IPS-NIHi11 (cell line): ENCODE data around the gene HAUS6.
A peak's percentile ranks its signal among the peaks of the same experiment; 100 is the strongest.
"Not testable (repeated sequence)": the region's sequence is repeated elsewhere in the genome, so short reads cannot be mapped to it uniquely, and the experiment has no call there.

Experiments
- DNase-seq: peaks from one replicate; pipeline ENCODE4 v3.0.0; 2012; ENCODE audit warnings: mixed read lengths, low spot score

The HAUS6 gene, protein sequence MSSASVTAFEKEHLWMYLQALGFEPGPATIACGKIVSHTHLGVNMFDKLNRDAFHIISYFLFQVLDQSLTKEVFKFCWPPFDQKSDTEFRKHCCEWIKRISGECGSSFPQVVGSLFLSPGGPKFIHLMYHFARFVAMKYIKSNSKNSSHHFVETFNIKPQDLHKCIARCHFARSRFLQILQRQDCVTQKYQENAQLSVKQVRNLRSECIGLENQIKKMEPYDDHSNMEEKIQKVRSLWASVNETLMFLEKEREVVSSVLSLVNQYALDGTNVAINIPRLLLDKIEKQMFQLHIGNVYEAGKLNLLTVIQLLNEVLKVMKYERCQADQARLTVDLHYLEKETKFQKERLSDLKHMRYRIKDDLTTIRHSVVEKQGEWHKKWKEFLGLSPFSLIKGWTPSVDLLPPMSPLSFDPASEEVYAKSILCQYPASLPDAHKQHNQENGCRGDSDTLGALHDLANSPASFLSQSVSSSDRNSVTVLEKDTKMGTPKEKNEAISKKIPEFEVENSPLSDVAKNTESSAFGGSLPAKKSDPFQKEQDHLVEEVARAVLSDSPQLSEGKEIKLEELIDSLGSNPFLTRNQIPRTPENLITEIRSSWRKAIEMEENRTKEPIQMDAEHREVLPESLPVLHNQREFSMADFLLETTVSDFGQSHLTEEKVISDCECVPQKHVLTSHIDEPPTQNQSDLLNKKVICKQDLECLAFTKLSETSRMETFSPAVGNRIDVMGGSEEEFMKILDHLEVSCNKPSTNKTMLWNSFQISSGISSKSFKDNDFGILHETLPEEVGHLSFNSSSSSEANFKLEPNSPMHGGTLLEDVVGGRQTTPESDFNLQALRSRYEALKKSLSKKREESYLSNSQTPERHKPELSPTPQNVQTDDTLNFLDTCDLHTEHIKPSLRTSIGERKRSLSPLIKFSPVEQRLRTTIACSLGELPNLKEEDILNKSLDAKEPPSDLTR

DNA sequence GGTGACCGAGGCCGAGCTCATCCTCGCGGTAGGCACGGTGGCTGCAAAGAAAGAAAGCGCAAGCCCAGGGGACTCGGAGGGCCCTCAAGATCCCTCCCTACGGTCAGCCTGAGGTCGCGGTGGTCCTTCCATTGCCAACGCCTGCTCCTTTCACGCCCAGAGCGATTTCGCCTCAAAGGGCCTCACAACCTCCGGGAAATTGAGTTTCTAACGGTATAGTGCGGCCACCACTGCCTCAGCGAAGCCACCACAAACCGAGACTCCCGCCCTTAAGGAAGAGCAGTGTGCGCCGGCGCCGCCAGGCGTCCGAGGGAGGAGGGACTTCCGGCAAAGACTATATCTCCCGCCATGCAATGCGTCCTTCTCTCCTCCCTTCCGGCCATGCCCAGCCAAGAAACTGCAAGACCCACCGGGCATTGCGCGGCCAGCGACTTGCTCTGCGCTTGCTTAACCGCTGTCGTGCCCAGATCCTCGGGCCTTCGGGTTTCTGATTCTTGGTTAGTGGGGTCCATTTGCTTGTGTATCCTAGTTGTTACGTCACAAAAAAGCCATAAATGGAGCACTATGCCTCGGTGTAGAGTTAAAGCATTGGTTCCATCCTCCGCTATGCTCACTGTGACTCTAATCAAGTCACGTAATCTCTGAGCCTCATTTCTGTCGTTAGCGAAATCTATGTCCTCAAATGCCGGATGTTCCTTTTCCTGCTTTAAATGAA lies at the start of gene HAUS6:
Gene HAUS6 (minus strand): TSS at position 274 of the 715 bp plus-strand sequence. CDS start 253 bp downstream, at position 21.
- peak; percentile 95 for DNase-seq

DNA sequence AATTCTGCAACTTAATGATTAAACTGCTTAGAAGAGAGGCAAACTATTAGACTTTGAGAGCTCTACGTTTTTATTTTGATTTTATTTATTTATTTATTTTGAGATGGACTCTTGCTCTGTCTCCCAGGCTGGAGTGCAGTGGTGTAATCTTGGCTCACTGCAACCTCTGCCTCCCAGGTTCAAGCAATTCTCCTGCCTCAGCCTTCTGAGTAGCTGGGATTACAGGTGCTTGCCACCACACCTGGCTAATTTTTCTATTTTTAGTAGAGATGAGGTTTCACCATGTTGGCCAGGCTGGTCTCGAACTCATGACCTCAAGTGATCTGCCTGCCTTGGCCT lies 49.4 kb upstream of the HAUS6 start:
- not testable (repeated sequence) for DNase-seq

DNA sequence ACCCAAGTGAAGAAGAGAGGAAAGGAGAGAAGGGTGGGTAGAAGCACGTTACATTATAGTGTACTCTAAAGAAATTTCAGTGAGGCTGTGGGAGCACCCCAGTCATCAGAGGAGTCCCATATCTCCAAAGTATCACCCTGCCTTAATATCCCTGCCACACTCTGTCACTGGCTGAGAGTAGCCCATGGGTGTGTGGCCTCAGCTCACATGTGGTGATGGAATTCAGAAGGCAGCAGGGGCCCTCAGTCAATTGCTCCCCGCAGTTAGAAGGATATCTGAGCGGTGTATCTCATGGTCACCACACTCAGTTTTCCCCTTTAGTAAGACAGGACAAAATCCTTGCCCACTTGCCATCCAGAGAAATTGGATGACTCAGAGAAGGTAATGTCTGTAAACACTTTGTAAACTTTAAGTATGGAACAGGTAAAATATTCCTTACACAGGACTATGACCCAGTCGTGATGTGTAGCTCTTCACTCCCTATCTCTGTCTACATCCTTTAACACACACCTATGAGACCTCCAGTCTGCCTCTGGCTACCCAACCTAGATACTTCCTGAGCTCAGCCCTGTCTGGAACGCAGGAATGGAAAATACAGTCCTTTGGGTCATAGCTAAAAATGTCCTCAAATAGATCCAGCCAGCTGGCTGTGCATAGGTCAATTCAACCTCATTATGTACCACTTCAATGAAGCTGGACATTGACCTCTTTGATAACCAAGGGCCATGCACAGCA lies 48.9 kb upstream of the HAUS6 start:
- no peak for DNase-seq

DNA sequence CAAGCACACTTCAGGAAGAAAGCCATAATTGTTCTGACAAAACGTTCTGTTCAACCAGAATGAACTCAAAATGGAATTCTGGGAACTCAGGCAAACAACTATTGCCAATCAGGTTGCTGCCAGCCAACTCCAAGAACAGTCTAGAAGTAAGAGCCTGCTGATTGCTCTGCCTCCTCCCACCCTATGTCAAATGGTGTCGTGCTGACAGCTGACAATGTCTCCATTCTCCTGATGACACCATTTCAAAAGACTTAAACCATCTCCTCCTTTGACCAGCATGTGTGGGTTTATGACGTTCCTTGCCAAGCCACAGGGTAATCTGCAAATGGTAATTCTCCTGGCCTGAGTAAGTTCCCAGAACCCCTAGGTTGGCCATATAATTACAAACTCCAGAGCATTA lies 46.5 kb upstream of the HAUS6 start:
- DNase-seq, result no peak

DNA sequence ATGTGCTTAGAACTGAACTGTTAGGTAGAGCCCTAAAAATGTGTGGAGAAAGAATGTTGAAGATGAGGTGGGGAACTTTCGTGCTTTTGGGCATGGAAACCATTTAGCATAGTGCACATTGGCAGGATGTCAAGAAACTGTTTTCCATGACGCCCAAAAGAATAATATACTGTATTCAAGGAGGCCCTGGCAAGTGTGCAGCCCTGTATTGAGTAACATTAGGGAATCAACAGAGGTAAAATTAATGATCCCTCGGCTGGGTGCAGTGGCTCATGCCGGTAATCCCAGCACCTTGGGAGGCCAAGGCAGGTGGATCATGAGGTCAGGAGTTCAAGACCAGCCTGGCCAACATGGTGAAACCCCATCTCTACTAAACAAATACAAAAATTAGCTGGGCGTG lies 45.5 kb upstream of the HAUS6 start:
- DNase-seq, result no peak

DNA sequence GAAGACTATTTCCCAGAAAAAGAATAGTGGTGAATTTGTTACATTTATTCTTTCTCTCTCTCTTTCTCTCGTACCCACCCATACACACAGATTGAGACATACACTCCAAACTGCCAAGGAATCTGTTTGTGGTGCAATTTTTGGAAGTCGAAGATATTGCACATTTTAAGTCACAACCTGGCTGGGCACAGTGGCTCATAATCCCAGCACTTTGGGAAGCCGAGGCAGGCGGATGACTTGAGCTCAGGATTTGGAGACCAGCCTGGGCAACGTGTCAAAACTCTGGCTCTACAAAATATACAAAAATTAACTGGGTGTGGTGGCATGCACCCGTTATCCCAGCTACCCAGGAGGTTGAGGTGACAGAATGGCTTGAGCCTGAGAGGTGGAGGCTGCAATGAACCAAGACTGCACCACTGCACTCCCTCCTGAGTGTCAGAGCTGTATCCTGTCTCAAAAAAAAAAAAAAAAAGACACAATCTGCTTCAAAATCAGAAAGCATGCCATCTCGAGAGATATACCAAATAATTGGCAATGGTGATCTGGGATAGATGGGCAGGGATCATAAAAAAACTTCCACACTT lies 43.8 kb upstream of the HAUS6 start:
- no peak for DNase-seq

DNA sequence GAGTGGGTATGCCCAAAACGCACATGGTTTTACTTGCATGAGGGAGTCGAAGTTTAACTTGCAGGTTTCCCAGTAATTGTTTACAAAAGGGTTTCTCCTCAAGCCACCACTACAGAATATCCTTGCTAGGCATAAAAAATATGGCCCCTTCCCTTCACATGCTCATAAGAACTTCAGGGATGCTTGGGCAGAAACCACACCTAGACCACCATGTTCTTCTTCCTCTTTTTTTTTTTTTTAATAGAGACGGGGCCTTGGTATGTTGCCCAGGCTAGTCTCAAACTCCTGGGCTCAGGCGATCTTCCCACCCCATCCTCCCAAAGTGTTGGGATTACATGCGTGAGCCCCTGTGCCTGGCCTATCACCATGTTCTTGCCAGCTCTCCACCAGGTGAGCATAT lies 43.2 kb upstream of the HAUS6 start:
- no peak for DNase-seq

DNA sequence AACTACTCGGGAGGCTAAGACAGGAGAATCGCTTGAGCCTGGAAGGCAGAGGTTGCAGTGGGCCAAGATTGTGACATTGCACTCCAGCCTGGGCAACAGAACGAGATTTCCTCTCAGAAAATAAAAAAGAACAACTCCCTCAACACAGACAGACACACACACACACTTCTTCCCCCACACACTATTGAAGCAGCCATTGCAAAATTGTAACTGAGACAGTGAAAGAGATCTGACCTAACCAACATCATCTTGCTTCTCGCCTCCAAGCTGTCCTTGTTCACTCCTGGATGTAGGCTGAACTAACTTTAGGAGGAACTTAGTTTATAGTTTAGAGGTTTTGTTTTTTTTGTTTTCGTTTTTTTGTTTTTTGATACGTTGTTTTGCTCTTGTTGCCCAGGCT lies 37.6 kb upstream of the HAUS6 start:
- DNase-seq, result no peak

DNA sequence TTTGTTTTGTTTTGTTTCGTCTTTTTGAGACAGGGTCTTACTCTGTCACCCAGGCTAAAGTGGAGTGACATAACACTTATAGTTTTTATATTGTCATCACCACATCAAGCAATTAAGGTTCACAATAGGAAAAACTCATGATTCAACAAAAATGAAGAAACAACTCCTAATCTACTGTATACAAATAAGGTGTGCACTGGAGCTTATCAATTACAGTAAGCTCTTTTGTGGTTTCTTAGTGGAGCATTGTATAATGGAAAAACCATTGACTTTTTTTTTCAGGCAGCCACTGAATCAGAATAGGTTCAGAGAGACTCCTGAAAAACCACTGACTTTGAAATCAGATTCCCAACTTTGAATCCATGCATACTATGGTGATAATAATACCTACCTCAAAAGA lies 35.4 kb upstream of the HAUS6 start:
- no peak for DNase-seq

DNA sequence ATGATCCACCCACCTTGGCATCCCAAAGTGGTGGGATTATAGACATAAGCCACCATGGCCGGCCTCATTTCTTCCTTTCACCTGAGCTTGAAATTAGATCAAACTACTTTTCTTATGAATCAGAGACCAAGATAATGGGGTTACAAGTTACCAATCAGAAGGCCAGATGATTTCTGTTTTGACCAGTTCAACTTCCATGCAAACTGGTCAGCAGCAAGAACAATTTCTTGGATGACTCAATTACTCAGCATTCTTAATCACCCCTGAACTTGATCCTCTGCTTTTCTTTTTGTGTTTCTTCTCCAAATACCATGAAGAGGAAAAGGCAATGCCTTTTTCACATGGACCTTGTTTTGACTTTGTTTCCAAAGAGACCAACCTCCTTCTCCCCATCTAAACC lies 34.6 kb upstream of the HAUS6 start:
- DNase-seq, result no peak

DNA sequence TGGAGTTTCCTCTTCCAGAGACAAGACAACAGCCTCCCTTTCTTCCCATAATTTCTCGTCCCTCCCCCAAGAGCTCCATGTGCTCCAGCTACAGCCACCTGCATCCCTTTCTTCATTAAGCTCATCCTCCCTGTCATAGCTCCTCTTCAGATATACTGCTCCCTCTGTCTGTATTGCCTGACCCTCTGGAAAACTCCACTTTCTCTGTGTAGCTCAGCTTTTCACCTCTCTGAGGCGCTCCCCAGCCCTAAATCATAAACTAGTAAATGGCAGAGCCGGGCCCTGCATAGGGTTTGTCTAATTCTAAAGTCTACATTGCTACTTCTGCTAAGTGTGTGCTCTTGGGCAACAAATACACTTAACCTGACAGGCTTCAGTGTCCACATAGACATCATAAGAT lies 33.4 kb upstream of the HAUS6 start:
- DNase-seq, result no peak

DNA sequence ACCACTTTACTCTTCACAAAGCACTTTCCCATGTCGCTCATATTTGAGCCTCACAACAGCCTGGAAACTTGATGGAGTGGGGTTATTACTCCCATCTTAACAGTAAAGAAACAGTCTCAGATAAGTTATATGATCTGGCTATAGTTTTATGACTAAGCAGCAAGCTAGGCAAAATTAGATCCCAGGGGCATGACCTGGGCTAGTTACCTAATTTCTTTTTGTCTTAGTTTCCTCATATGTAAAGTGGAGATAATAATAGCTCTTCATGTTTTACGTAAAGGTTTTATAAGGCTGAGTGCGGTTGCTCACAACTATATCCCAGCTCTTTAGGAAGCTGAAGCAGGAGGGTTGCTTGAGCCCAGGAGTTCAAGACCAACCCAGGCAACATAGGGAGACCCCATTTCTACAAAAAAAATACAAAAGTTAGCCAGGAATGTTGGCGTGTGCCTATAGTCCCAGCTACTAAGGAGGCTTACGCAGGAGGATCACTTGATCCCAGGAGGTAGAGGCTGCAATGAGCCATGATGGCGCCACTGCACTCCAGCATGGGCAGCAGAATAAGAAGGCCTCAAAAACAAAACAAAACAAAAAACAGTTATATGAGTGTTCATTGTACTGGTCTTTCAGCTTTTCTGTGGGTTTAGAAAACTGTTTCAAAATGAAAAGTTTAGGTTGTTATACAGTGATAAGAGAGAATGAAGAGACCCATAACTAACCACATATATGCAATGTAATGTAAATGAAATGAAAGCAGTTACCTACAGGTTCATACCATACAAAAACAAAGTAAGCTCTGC lies 31.0 kb upstream of the HAUS6 start:
- no peak for DNase-seq

DNA sequence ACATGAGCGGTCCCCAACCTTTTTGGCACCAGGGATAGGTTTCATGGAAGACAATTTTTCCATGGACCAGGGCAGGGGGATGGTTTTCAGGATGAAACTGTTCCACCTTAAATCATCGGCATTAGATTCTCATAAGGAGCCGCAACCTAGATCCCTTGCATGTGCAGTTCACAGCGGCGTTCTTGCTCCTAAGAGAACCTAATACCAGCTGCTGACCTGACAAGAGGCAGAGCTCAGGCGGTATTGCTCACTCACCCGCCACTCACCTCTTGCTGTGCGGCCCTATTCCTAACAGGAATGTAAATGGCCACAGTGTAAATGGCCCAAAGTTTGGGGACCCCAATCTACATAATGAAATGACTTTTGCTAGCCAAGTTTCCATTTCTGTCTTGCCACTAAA lies 27.7 kb upstream of the HAUS6 start:
- DNase-seq, result no peak

DNA sequence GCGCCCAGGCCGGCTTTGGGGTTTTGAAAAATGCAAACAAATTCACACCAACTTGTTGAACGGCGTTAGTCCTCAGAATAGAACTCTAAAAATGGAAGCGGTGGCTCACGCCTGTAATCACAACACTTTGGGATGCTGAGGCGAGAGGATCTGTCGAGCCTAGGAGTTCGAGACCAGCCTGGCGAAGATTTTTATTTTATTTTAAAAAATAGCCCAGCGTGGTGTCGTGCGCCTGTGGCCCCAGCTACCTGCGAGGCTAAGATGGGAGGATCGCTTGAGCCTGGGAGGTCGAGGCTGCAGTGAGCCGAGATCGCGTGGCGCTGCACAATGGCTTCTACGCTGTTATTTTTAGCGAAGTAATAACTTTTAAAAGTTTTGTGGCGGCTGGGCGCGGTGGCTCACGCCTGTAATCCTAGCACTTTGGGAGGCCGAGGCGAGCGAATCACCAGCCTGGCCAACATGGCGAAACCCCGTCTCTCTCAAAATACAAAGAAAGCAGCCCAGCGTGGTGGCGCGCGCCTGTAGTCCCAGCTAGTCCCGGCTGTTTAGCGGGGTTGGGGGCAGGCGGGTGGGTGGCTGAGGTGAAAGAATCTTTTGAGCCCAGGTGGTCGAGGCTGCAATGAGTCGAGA lies 25.3 kb upstream of the HAUS6 start:
- no peak for DNase-seq

DNA sequence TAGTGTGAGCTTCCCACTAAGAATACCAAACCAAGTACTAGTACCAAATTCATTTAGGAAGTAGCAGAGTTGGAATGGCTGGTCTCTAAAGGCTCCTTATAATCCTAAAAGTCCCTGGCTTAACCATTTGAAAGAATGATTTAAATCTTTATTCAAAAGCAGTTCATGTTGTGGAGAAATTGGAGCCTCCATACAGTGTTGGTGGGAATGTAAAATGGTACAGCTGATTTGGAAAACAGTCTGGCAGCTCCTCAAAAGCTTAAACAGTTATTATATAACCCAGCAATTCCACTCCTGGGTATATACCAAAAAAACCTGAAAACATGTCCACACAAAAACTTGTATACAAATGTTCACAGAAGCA lies 21.7 kb upstream of the HAUS6 start:
- no peak for DNase-seq

DNA sequence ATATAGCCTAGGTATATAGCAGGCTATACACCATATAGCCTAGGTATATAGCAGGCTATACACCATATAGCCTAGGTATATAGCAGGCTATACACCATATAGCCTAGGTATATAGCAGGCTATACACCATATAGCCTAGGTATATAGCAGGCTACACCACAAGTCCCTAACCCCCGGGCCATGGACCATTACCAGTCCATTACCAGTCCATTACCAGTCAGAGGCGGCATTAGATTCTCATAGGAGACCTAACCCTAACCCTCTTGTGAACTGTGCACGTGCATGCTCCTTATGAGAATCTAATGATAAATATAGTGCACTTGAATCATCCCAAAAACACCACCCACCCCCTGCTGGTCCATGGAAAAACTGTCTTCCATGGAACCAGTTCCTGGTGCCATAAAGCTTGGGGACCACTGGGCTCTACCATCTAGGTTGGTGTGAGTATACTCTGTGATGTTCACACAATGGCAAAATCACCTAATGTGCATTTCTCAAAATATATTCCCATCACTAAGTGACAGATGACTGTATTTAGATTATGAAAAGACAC lies 19.9 kb upstream of the HAUS6 start:
- no peak for DNase-seq

DNA sequence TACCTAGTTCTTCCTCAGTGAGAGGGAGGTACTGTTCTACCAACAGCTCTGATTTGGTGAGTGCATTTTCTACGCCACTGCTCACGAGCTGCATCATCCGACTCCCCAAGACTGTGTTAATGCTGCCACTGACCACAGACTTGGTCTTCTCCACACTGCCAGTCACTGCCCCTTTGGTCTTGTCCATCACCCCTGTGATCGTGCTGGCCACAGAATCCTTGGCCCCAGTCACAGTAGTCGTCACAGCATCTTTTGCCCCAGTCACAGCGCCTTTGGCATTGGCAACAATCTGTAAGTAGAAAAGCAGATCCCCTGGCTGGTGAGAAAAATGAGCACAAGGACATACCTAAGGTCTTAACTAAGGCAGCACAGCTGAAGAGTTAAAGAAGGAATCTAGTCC lies 18.2 kb upstream of the HAUS6 start:
- DNase-seq, result no peak

DNA sequence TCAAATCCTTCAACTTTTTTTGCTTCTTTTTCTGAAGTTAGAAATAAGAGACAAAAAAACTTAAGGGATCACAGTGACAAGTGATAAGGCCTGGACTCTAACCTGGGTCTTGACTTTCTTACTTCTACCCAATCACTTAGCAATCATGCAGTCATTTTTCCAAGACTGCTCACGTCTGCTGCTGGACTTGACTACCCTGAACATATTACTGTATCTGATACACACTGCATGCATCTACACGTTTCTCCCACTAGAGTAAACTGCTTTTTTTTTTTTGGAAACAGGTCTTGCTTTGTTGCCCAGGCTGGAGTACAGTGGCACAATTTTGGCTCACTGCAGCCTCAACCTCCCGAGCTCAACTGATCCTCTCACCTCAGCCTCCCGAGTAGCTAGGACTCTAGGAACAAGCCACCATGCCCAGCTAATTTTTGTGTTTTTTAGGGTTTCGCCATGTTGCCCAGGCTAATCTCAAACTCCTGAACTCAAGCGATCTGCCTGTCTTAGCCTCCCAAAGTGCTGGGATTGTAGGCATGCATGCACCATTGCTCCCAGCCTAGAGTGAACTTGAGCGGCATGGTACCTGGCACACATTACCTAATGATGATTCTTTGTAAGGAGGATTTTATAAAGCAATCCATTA lies 17.2 kb upstream of the HAUS6 start:
- DNase-seq, result no peak

DNA sequence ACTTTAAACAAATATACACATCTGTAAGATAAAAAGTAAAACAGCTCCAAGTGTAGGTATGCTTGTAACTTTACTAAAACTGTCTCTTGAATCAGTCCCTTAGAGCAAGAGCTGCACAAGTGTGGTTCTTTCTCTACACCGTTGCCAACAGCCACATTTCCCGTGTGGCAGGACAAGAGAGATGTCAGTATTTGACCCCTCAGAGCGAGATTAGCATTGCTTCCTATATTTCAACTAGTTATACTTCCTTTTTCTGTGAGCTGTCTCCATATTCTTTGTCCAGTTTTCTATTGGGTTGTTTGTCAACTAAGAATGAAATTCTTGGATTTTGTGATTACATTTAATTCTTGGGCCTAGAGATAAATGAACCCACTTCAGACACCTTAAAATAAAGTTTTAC lies 16.5 kb upstream of the HAUS6 start:
- no peak for DNase-seq
